Measurements from ENCODE around the gene PARP2. TPM values are rescaled to one million over a fixed set of nuclear protein-coding genes. Genes with fewer than 3 reads are reported as not detected.

PARP2 gene
- total and polyA plus RNA-seq, 9 of the 15 experiments (the other 6 are each of a cell fraction or from before 2014, with no cell fraction given): 19.7 to 50.5 (median 29.9) TPM

GRCh38 chr14:20332788-20333493, 10.5 kb upstream of the PARP2 start, which contains the start of gene CCNB1IP1 (continued):
- TF ChIP-seq MXI1 (IDR thresholded peaks at IDR 0.05; ENCODE audit: low read depth, low read length): peak; percentile 82
- no peak for TF ChIP-seq IRF2 (CRISPR knock-in tag; IDR thresholded peaks at IDR 0.05)
- TF ChIP-seq, protein P1, sequence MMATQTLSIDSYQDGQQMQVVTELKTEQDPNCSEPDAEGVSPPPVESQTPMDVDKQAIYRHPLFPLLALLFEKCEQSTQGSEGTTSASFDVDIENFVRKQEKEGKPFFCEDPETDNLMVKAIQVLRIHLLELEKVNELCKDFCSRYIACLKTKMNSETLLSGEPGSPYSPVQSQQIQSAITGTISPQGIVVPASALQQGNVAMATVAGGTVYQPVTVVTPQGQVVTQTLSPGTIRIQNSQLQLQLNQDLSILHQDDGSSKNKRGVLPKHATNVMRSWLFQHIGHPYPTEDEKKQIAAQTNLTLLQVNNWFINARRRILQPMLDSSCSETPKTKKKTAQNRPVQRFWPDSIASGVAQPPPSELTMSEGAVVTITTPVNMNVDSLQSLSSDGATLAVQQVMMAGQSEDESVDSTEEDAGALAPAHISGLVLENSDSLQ (IDR thresholded peaks at IDR 0.05): peak; percentile 18; the same call in 1 of the 2 replicates
- peak; percentile 70 for TF ChIP-seq ZBTB40 (IDR thresholded peaks at IDR 0.05)
- no peak for TF ChIP-seq ZBTB40 (CRISPR knock-in tag; IDR thresholded peaks at IDR 0.05)
- peak; percentile 61 for TF ChIP-seq RBBP5 (IDR thresholded peaks at IDR 0.05; ENCODE audit: borderline replicate concordance, insufficient read depth, low read length, poor library complexity, severe bottlenecking)
- TF ChIP-seq POLR2B (IDR thresholded peaks at IDR 0.05; ENCODE audit: low read depth, partially characterized antibody): peak; percentile 79
- TF ChIP-seq TAF1 (IDR thresholded peaks at IDR 0.05; ENCODE audit: control insufficient read depth, extremely low read depth, insufficient read depth, low read length, severe bottlenecking): peak; percentile 69
- peak; percentile 39; the same call in 1 of the 2 replicates for TF ChIP-seq CEBPG (CRISPR knock-in tag; IDR thresholded peaks at IDR 0.05)
- peak; percentile 83 to 89 for TF ChIP-seq CEBPG (tag; conservative IDR thresholded peaks at IDR 0.05 in 1 of 2, IDR thresholded peaks at IDR 0.05 in 1 of 2)
- peak; percentile 59; the same call in 1 of the 2 replicates for TF ChIP-seq PHF8 (IDR thresholded peaks at IDR 0.05; ENCODE audit: borderline replicate concordance, low read length)
- TF ChIP-seq POLR2H (tag; IDR thresholded peaks at IDR 0.05; ENCODE audit: low read depth): peak; percentile 54
- TF ChIP-seq, protein P2, sequence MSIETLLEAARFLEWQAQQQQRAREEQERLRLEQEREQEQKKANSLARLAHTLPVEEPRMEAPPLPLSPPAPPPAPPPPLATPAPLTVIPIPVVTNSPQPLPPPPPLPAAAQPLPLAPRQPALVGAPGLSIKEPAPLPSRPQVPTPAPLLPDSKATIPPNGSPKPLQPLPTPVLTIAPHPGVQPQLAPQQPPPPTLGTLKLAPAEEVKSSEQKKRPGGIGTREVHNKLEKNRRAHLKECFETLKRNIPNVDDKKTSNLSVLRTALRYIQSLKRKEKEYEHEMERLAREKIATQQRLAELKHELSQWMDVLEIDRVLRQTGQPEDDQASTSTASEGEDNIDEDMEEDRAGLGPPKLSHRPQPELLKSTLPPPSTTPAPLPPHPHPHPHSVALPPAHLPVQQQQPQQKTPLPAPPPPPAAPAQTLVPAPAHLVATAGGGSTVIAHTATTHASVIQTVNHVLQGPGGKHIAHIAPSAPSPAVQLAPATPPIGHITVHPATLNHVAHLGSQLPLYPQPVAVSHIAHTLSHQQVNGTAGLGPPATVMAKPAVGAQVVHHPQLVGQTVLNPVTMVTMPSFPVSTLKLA (conservative IDR thresholded peaks at IDR 0.05): peak; percentile 91 to 95

Data from K562 (cell line).